Stomach (tissue), 4 donors: ENCODE results near the gene CHST7.

Source experiments
- POLR2A ChIP-seq, 4 donors: fragments of 450-650 bp; IDR thresholded peaks; one replicate each; pipeline ENCODE4 v1.6.1; 2016; ENCODE audit warnings: antibody characterized with exemption in 4 of 4, control low read depth in 2 of 4, mild to moderate bottlenecking in 1 of 4, moderate library complexity in 1 of 4
- TF ChIP-seq, protein P1 (sequence below), 7 experiments: fragments of 450-650 bp in 4 of 7; fragments of 200-600 bp in 3 of 7; sonication (generic) in 3 of 7; IDR thresholded peaks; one replicate each; pipeline ENCODE4 v1.5.1; 2016 to 2019; ENCODE audit warnings: antibody characterized with exemption in 7 of 7, control low read depth in 2 of 7, mild to moderate bottlenecking in 1 of 7

DNA sequence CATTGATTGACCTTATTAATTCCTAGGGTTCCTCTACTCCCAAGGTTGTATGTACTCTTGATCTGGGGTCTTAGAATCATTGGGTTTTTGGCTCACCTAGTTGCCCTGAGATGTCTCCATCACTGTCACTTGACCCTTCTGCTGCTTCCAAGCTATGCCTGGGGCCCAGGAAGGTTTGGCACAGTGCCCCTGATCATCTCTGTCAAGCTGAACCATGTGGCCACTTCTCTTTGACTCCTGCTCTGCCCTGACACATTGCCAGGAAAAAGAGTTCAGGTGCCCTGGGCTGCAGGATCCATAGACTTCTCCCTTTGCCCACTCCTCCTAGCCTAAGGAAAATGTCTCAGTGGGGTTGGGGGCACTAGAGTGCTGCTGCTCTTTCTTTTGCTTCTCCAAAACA is 3.9 kb upstream of the CHST7 start:
- TF ChIP-seq POLR2A (IDR thresholded peaks at IDR 0.05), result no peak
- TF ChIP-seq, protein P1, sequence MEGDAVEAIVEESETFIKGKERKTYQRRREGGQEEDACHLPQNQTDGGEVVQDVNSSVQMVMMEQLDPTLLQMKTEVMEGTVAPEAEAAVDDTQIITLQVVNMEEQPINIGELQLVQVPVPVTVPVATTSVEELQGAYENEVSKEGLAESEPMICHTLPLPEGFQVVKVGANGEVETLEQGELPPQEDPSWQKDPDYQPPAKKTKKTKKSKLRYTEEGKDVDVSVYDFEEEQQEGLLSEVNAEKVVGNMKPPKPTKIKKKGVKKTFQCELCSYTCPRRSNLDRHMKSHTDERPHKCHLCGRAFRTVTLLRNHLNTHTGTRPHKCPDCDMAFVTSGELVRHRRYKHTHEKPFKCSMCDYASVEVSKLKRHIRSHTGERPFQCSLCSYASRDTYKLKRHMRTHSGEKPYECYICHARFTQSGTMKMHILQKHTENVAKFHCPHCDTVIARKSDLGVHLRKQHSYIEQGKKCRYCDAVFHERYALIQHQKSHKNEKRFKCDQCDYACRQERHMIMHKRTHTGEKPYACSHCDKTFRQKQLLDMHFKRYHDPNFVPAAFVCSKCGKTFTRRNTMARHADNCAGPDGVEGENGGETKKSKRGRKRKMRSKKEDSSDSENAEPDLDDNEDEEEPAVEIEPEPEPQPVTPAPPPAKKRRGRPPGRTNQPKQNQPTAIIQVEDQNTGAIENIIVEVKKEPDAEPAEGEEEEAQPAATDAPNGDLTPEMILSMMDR (IDR thresholded peaks at IDR 0.05), result no peak
